GM12873 (cell line): Measurements from ENCODE around the gene ZNF418.

Experiments
- CTCF ChIP-seq: IDR thresholded peaks from 2 replicates; pipeline ENCODE4 v1.5.1; 2012; ENCODE audit warnings: low read depth, mild to moderate bottlenecking, moderate library complexity, low read length, control low read depth; ENCODE audit not compliant: insufficient read depth; ENCODE audit errors: missing control alignments

ZNF418 gene

GRCh38 chr19:57949296-57949695 is 14.1 kb upstream of the ZNF418 start:
- no peak for TF ChIP-seq CTCF

- peak; percentile 62 for TF ChIP-seq CTCF
Measured at GRCh38 chr19:57947419-57948134, 12.4 kb upstream of the ZNF418 start, which contains the start of gene ZNF256. ZNF256 (minus strand) TSS chr19:57947706; CDS start chr19:57947474, 232 bp downstream.

- no peak for TF ChIP-seq CTCF
Measured at GRCh38 chr19:57947088-57947418, 11.9 kb upstream of the ZNF418 start.

GRCh38 chr19:57946316-57946715 is 11.1 kb upstream of the ZNF418 start:
- no peak for TF ChIP-seq CTCF

GRCh38 chr19:57941593-57941992 is 6.4 kb upstream of the ZNF418 start:
- TF ChIP-seq CTCF, result no peak

- no peak for TF ChIP-seq CTCF
Measured at GRCh38 chr19:57935731-57936130, 529 bp upstream of the ZNF418 start.

GRCh38 chr19:57927587-57927986 is 7.6 kb downstream of the ZNF418 start:
- no peak for TF ChIP-seq CTCF
